Measurements from ENCODE around the gene SLC25A22. TPM values are rescaled to one million over a fixed set of nuclear protein-coding genes. Genes with fewer than 3 reads are reported as not detected.

Gene SLC25A22
- total RNA-seq, 1 donor from 2014 or later = 20.9 TPM

DNA sequence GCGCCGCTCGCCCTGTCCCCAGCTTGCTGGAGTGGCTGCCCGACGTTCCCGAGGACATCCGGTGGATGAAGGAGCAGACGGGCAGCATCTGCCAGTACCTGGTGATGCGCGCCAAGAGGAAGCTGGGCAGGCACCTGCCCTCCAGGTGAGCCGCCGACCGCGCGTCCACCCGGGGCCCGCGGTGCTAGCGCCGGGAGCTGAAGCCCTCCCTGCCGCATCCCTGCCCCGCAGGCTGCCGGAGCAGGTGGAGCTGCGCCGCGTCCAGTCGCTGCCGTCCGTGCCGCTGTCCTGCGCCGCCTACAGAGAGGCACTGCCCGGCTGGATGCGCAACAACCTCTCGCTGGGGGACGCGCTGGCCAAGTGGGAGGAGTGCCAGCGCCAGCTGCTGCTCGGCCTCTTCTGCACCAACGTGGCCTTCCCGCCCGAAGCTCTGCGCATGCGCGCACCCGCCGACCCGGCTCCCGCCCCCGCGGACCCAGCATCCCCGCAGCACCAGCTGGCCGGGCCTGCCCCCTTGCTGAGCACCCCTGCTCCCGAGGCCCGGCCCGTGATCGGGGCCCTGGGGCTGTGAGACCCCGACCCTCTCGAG is 26.3 kb upstream of the SLC25A22 start:
- DNase-seq (ENCODE audit: extremely low read depth, low read depth, low spot score) = no peak

GRCh38 chr11:823441-824291 is 25.6 kb upstream of the SLC25A22 start:
- no peak for DNase-seq (ENCODE audit: extremely low read depth, low read depth, low spot score)

- DNase-seq (ENCODE audit: extremely low read depth, low read depth, low spot score) = no peak
Observed at GRCh38 chr11:821512-822371, 23.7 kb upstream of the SLC25A22 start.

DNA sequence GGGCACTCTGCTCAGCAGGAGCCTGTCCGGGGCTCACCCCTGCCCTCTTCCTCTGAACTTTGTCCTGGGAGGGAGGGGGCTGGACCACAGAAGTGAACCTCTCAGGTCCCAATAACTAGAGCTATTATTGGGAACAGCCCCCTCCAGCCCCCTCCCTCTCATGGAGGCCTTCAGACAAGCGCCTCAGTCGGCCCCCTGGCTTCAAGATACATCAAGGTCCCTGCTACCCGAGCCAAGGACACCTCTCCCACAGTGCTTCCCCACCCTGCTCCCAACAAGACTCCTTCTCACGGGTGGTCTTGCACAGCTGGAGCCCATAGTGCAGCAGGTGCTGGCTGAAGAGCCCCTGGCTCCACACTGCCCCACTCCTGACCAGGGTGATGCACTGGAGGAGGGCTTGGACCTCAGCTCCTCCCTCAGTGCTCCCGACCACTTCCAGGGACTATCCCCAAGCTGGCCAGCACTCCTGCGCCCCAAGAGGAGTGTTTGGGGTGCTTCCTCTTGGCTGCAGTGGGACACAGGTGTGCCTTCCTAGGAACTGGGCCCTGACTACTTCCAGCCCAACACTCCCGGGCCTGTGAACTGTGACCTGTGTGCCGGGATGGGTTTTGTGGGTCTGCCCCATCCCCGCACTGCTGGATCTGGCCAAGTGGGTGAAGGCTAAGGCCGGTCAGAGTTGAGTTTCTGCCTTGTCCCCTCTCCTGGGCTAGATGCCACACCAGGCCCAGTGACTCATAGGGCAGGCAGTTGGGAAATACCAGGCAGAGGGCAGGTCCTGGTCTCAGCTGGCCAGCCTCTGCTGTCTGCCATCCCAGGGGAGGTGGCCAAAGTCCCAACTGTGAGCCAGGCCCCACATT is 22.8 kb upstream of the SLC25A22 start:
- DNase-seq (ENCODE audit: extremely low read depth, low read depth, low spot score) = no peak

DNA sequence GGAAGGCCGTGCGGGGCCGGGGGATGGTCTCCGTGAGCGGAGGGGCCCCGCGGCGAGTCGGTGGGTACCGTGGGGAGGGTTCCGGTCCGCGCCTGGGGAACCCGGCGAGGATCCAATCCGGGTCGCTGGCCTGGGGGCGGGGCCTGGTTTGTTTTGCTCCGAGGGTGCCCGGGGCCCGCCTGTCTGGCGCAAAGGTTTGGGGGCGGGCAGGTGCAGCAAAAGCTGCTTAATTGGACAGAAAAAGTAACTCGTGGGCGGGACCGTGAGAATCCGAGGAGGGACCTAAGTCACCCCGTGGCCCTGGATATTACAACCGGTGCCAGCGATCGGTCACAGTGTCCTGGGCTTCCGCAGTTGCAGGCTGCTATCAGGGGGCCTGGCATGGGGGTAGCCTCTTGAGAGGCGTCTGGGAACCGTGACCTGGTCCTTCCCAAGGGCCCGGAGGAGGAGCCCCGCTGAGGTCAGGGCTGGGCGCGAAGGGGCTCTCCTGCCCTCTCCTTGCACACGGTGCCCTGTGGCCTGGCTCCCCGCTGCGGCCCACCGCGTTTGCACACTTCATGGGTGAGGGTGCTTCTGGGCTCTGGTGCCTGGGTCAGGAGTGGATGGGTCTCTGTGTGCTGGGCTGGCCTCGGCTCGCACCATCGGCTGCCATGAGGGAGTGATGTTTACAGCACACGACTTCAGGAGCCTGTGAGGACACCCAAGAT is 22.0 kb upstream of the SLC25A22 start:
- DNase-seq (ENCODE audit: extremely low read depth, low read depth, low spot score) = no peak

GRCh38 chr11:819129-819931 is 21.2 kb upstream of the SLC25A22 start:
- DNase-seq (ENCODE audit: extremely low read depth, low read depth, low spot score) = no peak

GRCh38 chr11:818396-819128 is 20.5 kb upstream of the SLC25A22 start, which contains the start of gene PNPLA2:
PNPLA2 (plus strand) TSS chr11:818914; CDS start chr11:819719, 805 bp downstream.
- no peak for DNase-seq (ENCODE audit: extremely low read depth, low read depth, low spot score)

DNA sequence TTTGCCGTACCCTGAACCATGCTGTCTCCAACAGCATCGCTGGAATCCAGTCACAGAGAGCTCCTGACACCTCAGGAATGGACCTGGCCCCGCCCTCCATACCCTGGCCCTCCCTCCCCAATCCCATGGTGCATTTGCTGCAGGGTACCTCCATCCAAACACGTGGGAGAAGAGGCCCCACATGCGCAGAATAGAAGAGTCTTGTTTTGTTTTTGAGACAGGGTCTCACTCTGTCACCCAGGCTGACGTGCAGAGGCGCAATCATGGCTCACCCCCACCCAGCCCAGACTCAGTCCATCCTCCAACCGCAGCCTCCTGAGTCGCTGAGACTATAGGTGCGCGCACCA is 18.3 kb upstream of the SLC25A22 start:
- no peak for DNase-seq (ENCODE audit: extremely low read depth, low read depth, low spot score)

- no peak for DNase-seq (ENCODE audit: extremely low read depth, low read depth, low spot score)
Observed at GRCh38 chr11:815675-816432, 17.8 kb upstream of the SLC25A22 start.

- DNase-seq (ENCODE audit: extremely low read depth, low read depth, low spot score) = no peak
Observed at GRCh38 chr11:813456-814096, 15.5 kb upstream of the SLC25A22 start.

GRCh38 chr11:813072-813455 is 15.0 kb upstream of the SLC25A22 start:
- no peak for DNase-seq (ENCODE audit: extremely low read depth, low read depth, low spot score)

GRCh38 chr11:812390-812789 is 14.3 kb upstream of the SLC25A22 start:
- DNase-seq (ENCODE audit: extremely low read depth, low read depth, low spot score) = no peak

GRCh38 chr11:811446-812245 is 13.6 kb upstream of the SLC25A22 start:
- no peak for DNase-seq (ENCODE audit: extremely low read depth, low read depth, low spot score)

GRCh38 chr11:810040-810567 is 12.0 kb upstream of the SLC25A22 start:
- DNase-seq (ENCODE audit: extremely low read depth, low read depth, low spot score) = no peak

DNA sequence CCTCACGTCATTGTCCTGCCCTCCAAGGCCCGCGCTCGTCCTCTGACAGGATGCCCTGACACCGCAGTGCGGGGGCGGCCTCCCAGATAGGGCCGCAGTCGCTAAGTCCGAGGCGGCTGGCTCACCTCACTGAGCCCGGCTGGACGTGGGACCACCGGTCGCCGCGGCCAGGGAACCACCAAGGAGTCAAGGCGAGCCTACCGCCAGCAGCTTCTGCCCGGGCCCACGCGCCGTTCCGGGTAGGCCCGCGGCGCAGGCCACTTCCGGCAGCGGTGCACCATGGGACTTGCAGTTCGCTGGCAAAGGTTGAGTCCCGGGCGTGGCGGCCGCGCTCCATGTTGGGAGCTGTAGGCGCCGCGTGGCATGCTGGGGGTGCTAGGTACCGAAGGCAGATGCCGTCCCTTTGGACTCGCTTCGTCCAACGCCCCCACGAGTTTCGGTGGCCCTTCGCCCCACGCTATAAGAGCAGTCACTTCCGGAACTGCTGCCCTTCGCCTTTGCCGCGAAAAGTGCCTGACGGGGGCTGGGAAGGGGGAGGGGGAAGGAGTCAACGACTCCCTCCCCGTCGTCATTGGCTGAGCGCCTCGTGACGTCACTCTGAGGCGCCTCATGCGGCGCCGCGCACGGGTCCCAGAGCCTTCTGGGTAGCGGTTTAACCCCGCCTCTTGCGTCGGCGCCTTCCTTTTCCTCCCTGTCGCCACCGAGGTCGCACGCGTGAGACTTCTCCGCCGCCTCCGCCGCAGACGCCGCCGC is 11.4 kb upstream of the SLC25A22 start, which contains the start of gene RPLP2:
Gene RPLP2, plus strand, starts transcription at position 681 of the 753 bp plus-strand sequence. CDS start 268 bp downstream, outside the sequence.
- DNase-seq (ENCODE audit: extremely low read depth, low read depth, low spot score) = no peak
